Right lobe of liver (tissue), 6 donors: ENCODE data around the gene FAM168A. TPM values are rescaled to one million over a fixed set of nuclear protein-coding genes. Genes with fewer than 3 reads are reported as not detected.

ENCODE experiments used
- ATAC-seq, 4 donors: fragments of 200-7000 bp; cut with Tn5 transposase; one replicate each; pipeline ENCODE4 v1.9.1; 2020; ENCODE audit warnings: mild to moderate bottlenecking in 4 of 4, moderate library complexity in 4 of 4
- DNase-seq, 3 donors: peaks; one replicate each; pipeline ENCODE4 v3.0.0-alpha.2; 2020
- H3K27ac ChIP-seq, 3 donors: fragments of 200-600 bp; one replicate each; pipeline ENCODE4 v1.8.0; 2022
- H3K27me3 ChIP-seq, 2 donors: fragments of 200-600 bp; one replicate each; pipeline ENCODE4 v1.8.0; 2022
- H3K36me3 ChIP-seq, 4 donors: fragments of 200-600 bp; sonication (generic) in 1 of 4; one replicate each; pipeline versions ENCODE4 v1.5.1 to v1.8.0; 2017 to 2022; ENCODE audit warnings: control low read depth in 1 of 4
- H3K4me1 ChIP-seq, 4 donors: fragments of 200-600 bp; sonication (generic) in 1 of 4; one replicate each; pipeline versions ENCODE4 v1.5.1 to v1.8.0; 2017 to 2022; ENCODE audit warnings: control low read depth in 1 of 4
- H3K4me3 ChIP-seq, 3 donors: fragments of 200-600 bp; one replicate each; pipeline ENCODE4 v1.8.0; 2022
- H3K9me3 ChIP-seq, 4 donors: fragments of 200-600 bp; sonication (generic) in 1 of 4; one replicate each; pipeline versions ENCODE4 v1.5.1 to v1.8.0; 2017 to 2022; ENCODE audit warnings: control low read depth in 1 of 4
- POLR2A ChIP-seq: fragments of 450-650 bp; IDR thresholded peaks from one replicate; pipeline ENCODE4 v1.6.1; 2017; ENCODE audit warnings: antibody characterized with exemption, mild to moderate bottlenecking
- WGBS: methylation state at CpG from one replicate; pipeline ENCODE4 v1.1.6; 2018; ENCODE audit warnings: low coverage, low lambda C conversion rate; ENCODE audit not compliant: insufficient coverage; ENCODE audit errors: missing lambda C conversion rate; 5-methylcytosine and 5-hydroxymethylcytosine counted together
- intact Hi-C, 2 donors: fragments of 100-400 bp; cut with DNase I; formaldehyde crosslinking; loops; one replicate each; pipeline versions ENCODE4 v1.11.2 to v1.14.1; 2022
- total RNA-seq, 6 experiments: library from RNA; depleted of rRNA in 2 of 6; stranded (reverse); fragments of >200 nt in 2 of 6; fragmentation: NEBNext Ultra II Directional in 3 of 6; extraction: Animal tissue kit (Norgen Biotek cat#: 25700) in 3 of 6; gene quantifications; one replicate each; pipeline versions ENCODE4 v1.1.0 to v1.2.4, GENCODE V29; 2016 to 2023
- TF ChIP-seq, protein P1 (sequence below), 4 donors: fragments of 200-600 bp in 3 of 4; fragments of 450-650 bp in 1 of 4; IDR thresholded peaks; one replicate each; pipeline versions ENCODE4 v1.5.1 to v1.8.0; 2016 to 2022; ENCODE audit warnings: antibody characterized with exemption in 4 of 4, mild to moderate bottlenecking in 2 of 4
- donor health status: DM: no; HTN: yes; CAD: no.
- donor health status: DM: no; HTN: no; CAD: no.
- donor health status: DM: no; HTN: no; CAD: no.
- donor health status: DM: no; HTN: yes; CAD: no.
- donor health status: DM: no; HTN: yes; CAD: no.

The FAM168A gene
- total RNA-seq, 6 experiments from 2014 or later = 13.0 to 21.5 (median 15.9) TPM

DNA sequence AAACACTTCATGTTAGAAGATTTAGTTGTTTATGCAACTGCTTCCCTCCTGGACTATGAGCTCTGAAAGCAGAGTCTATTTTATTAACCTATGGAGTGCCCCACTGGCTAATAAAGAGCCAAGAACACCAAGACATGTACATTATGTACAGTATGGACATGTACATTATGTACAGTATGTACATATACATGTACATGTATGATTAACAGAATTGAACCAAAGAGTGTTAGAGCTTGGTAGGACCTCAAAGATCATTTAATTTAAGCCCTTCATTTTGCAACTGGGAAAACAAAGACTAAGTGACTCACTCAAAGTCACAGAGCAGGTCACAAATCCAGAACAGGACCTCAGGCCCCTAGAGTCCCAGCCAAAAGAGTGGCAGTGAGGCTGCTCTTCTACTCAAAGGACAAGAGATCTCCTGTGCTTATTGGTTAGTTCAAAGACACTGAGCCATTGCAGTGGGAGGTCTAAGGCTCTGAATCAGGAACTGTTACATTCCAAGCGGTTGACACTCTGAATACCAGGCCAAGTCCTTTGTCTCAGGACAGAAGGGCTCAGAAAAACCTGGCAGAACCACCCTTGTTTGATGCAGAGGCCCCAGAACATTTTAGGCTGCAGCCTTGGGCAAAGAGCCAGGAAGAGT, 103.8 kb downstream of the FAM168A start:
- DNase-seq (no peak), ATAC-seq (peak; percentile 74 to 92 (median 84))
- WGBS = no CpG with 5 or more reads among the region's 1 CpG
- peaks cover 0 to 23% (median 0%) of the 10 kb centered on the region in 4 donors for H3K4me1 ChIP-seq
- H3K27me3 ChIP-seq = no peaks in the 10 kb centered on the region
- no peaks in the 10 kb centered on the region for H3K9me3 ChIP-seq
- no peak overlapping the region for H3K4me3 ChIP-seq
- intact Hi-C loops = no loop called here
- no peak for TF ChIP-seq POLR2A
- TF ChIP-seq, protein P1, sequence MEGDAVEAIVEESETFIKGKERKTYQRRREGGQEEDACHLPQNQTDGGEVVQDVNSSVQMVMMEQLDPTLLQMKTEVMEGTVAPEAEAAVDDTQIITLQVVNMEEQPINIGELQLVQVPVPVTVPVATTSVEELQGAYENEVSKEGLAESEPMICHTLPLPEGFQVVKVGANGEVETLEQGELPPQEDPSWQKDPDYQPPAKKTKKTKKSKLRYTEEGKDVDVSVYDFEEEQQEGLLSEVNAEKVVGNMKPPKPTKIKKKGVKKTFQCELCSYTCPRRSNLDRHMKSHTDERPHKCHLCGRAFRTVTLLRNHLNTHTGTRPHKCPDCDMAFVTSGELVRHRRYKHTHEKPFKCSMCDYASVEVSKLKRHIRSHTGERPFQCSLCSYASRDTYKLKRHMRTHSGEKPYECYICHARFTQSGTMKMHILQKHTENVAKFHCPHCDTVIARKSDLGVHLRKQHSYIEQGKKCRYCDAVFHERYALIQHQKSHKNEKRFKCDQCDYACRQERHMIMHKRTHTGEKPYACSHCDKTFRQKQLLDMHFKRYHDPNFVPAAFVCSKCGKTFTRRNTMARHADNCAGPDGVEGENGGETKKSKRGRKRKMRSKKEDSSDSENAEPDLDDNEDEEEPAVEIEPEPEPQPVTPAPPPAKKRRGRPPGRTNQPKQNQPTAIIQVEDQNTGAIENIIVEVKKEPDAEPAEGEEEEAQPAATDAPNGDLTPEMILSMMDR (IDR thresholded peaks at IDR 0.05) = no peak
- H3K36me3 ChIP-seq = no peaks in the 10 kb centered on the region
- peak overlapping the region in 1 of 3 donors; percentile 22 for H3K27ac ChIP-seq

- intact Hi-C loops = no loop called here
- DNase-seq (no peak), ATAC-seq (no peak)
- Histone ChIP-seq H3K4me3 (no peak overlapping the region), H3K36me3 (no peaks in the 10 kb centered on the region), H3K9me3 (no peaks in the 10 kb centered on the region), H3K4me1 (peaks cover 0 to 10% (median 0%) of the 10 kb centered on the region in 4 donors), H3K27me3 (no peaks in the 10 kb centered on the region), H3K27ac (no peak overlapping the region)
- TF ChIP-seq, protein P1 (IDR thresholded peaks at IDR 0.05) = no peak
- TF ChIP-seq POLR2A = no peak
- 100% methylated on average over 1 of the region's 1 CpG for WGBS
Observed at GRCh38 chr11:73481626-73482025, 116.3 kb downstream of the FAM168A start.

- no peak overlapping the region for H3K4me3 ChIP-seq
Observed at GRCh38 chr11:73480677-73481076, 117.2 kb downstream of the FAM168A start.

DNA sequence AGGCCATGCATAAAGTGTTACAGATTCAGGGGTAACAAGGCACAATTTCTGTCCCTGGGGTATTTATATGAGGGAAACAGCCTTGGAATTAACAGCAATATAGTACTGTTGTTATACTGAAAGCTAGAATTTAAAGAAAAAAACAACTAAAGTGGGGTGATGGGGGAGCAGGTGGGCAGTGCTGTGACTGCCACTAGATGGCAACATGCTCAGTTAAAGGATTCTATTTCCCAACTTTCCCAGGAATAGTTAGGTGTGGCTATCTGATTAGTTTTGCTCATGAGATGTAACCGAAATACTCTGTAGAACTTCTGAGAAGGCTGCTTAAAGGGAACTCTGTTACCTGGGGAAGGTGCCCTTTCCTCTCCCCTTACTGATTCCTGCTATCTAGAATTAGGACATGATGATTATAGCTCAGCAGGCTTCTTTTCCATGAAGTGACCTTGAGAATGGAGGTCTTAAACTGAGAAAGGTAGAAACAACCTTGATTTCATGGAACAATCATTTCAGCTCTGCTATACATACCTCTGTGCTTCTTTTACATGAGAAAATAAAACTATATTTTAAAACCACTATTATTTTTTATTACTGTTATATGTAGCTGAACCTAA, 119.1 kb downstream of the FAM168A start:
- WGBS = 29% methylated on average over 1 of the region's 1 CpG
- Histone ChIP-seq H3K9me3 (no peaks in the 10 kb centered on the region), H3K36me3 (no peaks in the 10 kb centered on the region), H3K4me1 (peaks cover 0 to 10% (median 0%) of the 10 kb centered on the region in 4 donors), H3K27me3 (no peaks in the 10 kb centered on the region), H3K27ac (no peak overlapping the region), H3K4me3 (no peak overlapping the region)
- DNase-seq = no peak
- ATAC-seq = peak; percentile 91 to 93 (median 91)
- intact Hi-C loops = no loop called here
- no peak for TF ChIP-seq POLR2A
- TF ChIP-seq, protein P1 (IDR thresholded peaks at IDR 0.05) = peak; percentile 63 to 86 (median 78)

More at GRCh38 chr11:73480677-73481076, 117.2 kb downstream of the FAM168A start:
- no peaks in the 10 kb centered on the region for H3K27me3 ChIP-seq
- ATAC-seq = peak; percentile 26 to 88 (median 38)
- intact Hi-C loops = no loop called here
- no peaks in the 10 kb centered on the region for H3K36me3 ChIP-seq
- TF ChIP-seq, protein P1 (IDR thresholded peaks at IDR 0.05) = no peak
- no peak for TF ChIP-seq POLR2A
- H3K4me1 ChIP-seq = peaks cover 0 to 10% (median 0%) of the 10 kb centered on the region in 4 donors
- 27% methylated on average over 2 of the region's 2 CpGs for WGBS
- no peak for DNase-seq
- no peak overlapping the region for H3K27ac ChIP-seq
- H3K9me3 ChIP-seq = no peaks in the 10 kb centered on the region
